ENCODE measurements around the gene DAPK1. TPM values are rescaled to one million over a fixed set of nuclear protein-coding genes. Genes with fewer than 3 reads are reported as not detected.

The DAPK1 gene
- total and polyA plus RNA-seq, 4 donors, result 33.0 to 301 (median 94.1) TPM

GRCh38 chr9:87650611-87651295 lies 153.1 kb downstream of the DAPK1 start:
- no peak overlapping the region for H3K9ac ChIP-seq (ENCODE audit: insufficient read depth in 1 of 2, low read length in 2 of 2)
- peaks cover 0 to 8% (median 0%) of the 10 kb centered on the region in 5 donors for H3K4me1 ChIP-seq (ENCODE audit: control insufficient read depth in 5 of 5, insufficient read depth in 5 of 5, low read length in 5 of 5)
- TF ChIP-seq CTCF (IDR thresholded peaks at IDR 0.05; ENCODE audit: control extremely low read depth, extremely low read depth), result no peak
- no peaks in the 10 kb centered on the region for H3K27me3 ChIP-seq (ENCODE audit: control insufficient read depth in 3 of 3, insufficient read depth in 3 of 3, low read length in 2 of 3)
- H3K4me3 ChIP-seq, result no peak overlapping the region
- peaks cover 0 to 59% (median 26%) of the 10 kb centered on the region in 4 donors for H3K36me3 ChIP-seq (ENCODE audit: control insufficient read depth in 4 of 4, insufficient read depth in 4 of 4, low read length in 4 of 4)
- no peak overlapping the region for H3K27ac ChIP-seq (ENCODE audit: low read depth in 1 of 2, low read length in 1 of 2)
- ATAC-seq (ENCODE audit: insufficient read depth, low FRiP score) (no peak), DNase-seq (no peak)
- WGBS, 2 donors, result 86 to 91% methylated on average over 8 of the region's 8 CpGs
- H3K9me3 ChIP-seq (ENCODE audit: control insufficient read depth in 4 of 4, insufficient read depth in 3 of 4, low read length in 3 of 4), result no peaks in the 10 kb centered on the region

GRCh38 chr9:87651431-87651830 lies 153.8 kb downstream of the DAPK1 start:
- 92 to 94% methylated on average over 10 of the region's 10 CpGs for WGBS, 2 donors
- no peak for DNase-seq
- Histone ChIP-seq H3K27ac (ENCODE audit: low read depth in 1 of 2, low read length in 1 of 2) (no peak overlapping the region), H3K4me1 (ENCODE audit: control insufficient read depth in 5 of 5, insufficient read depth in 5 of 5, low read length in 5 of 5) (peaks cover 0 to 14% (median 2%) of the 10 kb centered on the region in 5 donors), H3K9ac (ENCODE audit: insufficient read depth in 1 of 2, low read length in 2 of 2) (no peak overlapping the region), H3K4me3 (no peak overlapping the region), H3K27me3 (ENCODE audit: control insufficient read depth in 3 of 3, insufficient read depth in 3 of 3, low read length in 2 of 3) (no peaks in the 10 kb centered on the region), H3K36me3 (ENCODE audit: control insufficient read depth in 4 of 4, insufficient read depth in 4 of 4, low read length in 4 of 4) (peaks cover 0 to 56% (median 25%) of the 10 kb centered on the region in 4 donors), H3K9me3 (ENCODE audit: control insufficient read depth in 4 of 4, insufficient read depth in 3 of 4, low read length in 3 of 4) (no peaks in the 10 kb centered on the region)
- no peak for ATAC-seq (ENCODE audit: insufficient read depth, low FRiP score)
- no peak for TF ChIP-seq CTCF (IDR thresholded peaks at IDR 0.05; ENCODE audit: control extremely low read depth, extremely low read depth)

GRCh38 chr9:87653941-87654340 lies 156.3 kb downstream of the DAPK1 start:
- Histone ChIP-seq H3K27ac (ENCODE audit: low read depth in 1 of 2, low read length in 1 of 2) (no peak overlapping the region), H3K4me3 (no peak overlapping the region), H3K4me1 (ENCODE audit: control insufficient read depth in 5 of 5, insufficient read depth in 5 of 5, low read length in 5 of 5) (peaks cover 0 to 36% (median 11%) of the 10 kb centered on the region in 5 donors), H3K9ac (ENCODE audit: insufficient read depth in 1 of 2, low read length in 2 of 2) (no peak overlapping the region), H3K27me3 (ENCODE audit: control insufficient read depth in 3 of 3, insufficient read depth in 3 of 3, low read length in 2 of 3) (no peaks in the 10 kb centered on the region), H3K9me3 (ENCODE audit: control insufficient read depth in 4 of 4, insufficient read depth in 3 of 4, low read length in 3 of 4) (no peaks in the 10 kb centered on the region), H3K36me3 (ENCODE audit: control insufficient read depth in 4 of 4, insufficient read depth in 4 of 4, low read length in 4 of 4) (peaks cover 0 to 48% (median 26%) of the 10 kb centered on the region in 4 donors)
- DNase-seq, result no peak
- TF ChIP-seq CTCF (IDR thresholded peaks at IDR 0.05; ENCODE audit: control extremely low read depth, extremely low read depth), result no peak
- no peak for ATAC-seq (ENCODE audit: insufficient read depth, low FRiP score)
- WGBS, 2 donors, result 74 to 77% methylated on average over 3 of the region's 3 CpGs

All from lung (tissue), 12 donors.